ENCODE results near the gene CORO7. TPM values are rescaled to one million over a fixed set of nuclear protein-coding genes. Genes with fewer than 3 reads are reported as not detected.
A peak's percentile ranks its signal among the peaks of the same experiment; 100 is the strongest.

Gene CORO7
- total and polyA plus RNA-seq, 2 donors: 13.7 to 15.6 TPM

- Histone ChIP-seq H3K36me3 (ENCODE audit: insufficient read depth) (no peaks in the 10 kb centered on the region), H3K27ac (ENCODE audit: low read depth) (no peak overlapping the region), H3K4me3 (ENCODE audit: low read depth, low read length) (no peak overlapping the region), H3K4me1 (ENCODE audit: insufficient read depth) (peaks cover 2% of the 10 kb centered on the region)
- no peak for DNase-seq (ENCODE audit: extremely low spot score)
- 32% methylated on average over 12 of the region's 12 CpGs for WGBS
Measured at GRCh38 chr16:4317532-4318450, 98.6 kb downstream of the CORO7 start.

GRCh38 chr16:4316864-4317531 lies 99.4 kb downstream of the CORO7 start:
- no peak for DNase-seq (ENCODE audit: extremely low spot score)
- Histone ChIP-seq H3K36me3 (ENCODE audit: insufficient read depth) (no peaks in the 10 kb centered on the region), H3K4me3 (ENCODE audit: low read depth, low read length) (peak overlapping the region; percentile 71), H3K4me1 (ENCODE audit: insufficient read depth) (peaks cover 2% of the 10 kb centered on the region), H3K27ac (ENCODE audit: low read depth) (peak overlapping the region; percentile 30)
- WGBS: 12% methylated on average over 20 of the region's 20 CpGs

- 2% methylated on average over 86 of the region's 93 CpGs for WGBS
- H3K4me1 ChIP-seq (ENCODE audit: insufficient read depth): peaks cover 2% of the 10 kb centered on the region
- peak overlapping the region; percentile 30 for H3K27ac ChIP-seq (ENCODE audit: low read depth)
- H3K36me3 ChIP-seq (ENCODE audit: insufficient read depth): no peaks in the 10 kb centered on the region
- H3K4me3 ChIP-seq (ENCODE audit: low read depth, low read length): peak overlapping the region; percentile 71
- DNase-seq (ENCODE audit: extremely low spot score): no peak
Measured at GRCh38 chr16:4316108-4316863, 100.1 kb downstream of the CORO7 start.

GRCh38 chr16:4315186-4316107 lies 100.9 kb downstream of the CORO7 start, which contains the start of gene GLIS2:
TSS of gene GLIS2 (plus strand) at chr16:4316067. CDS start at chr16:4332281, 16,214 bp downstream.
- H3K27ac ChIP-seq (ENCODE audit: low read depth): peak within 1 kb of the TSS; percentile 80
- peaks cover under 1% of the 10 kb centered on the region for H3K4me1 ChIP-seq (ENCODE audit: insufficient read depth)
- H3K4me3 ChIP-seq (ENCODE audit: low read depth, low read length): peak within 1 kb of the TSS; percentile 71
- H3K36me3 ChIP-seq (ENCODE audit: insufficient read depth): no peaks in the 10 kb centered on the region
- no peak for DNase-seq (ENCODE audit: extremely low spot score)
- under 1% methylated on average over 104 of the region's 115 CpGs for WGBS

GRCh38 chr16:4314532-4315185 lies 101.7 kb downstream of the CORO7 start:
- DNase-seq (ENCODE audit: extremely low spot score): no peak
- peak overlapping the region; percentile 11 for H3K27ac ChIP-seq (ENCODE audit: low read depth)
- peak overlapping the region; percentile 71 for H3K4me3 ChIP-seq (ENCODE audit: low read depth, low read length)
- WGBS: 4% methylated on average over 33 of the region's 33 CpGs
- H3K4me1 ChIP-seq (ENCODE audit: insufficient read depth): no peaks in the 10 kb centered on the region
- H3K36me3 ChIP-seq (ENCODE audit: insufficient read depth): no peaks in the 10 kb centered on the region

GRCh38 chr16:4313563-4314531 lies 102.5 kb downstream of the CORO7 start:
- Histone ChIP-seq H3K4me1 (ENCODE audit: insufficient read depth) (no peaks in the 10 kb centered on the region), H3K36me3 (ENCODE audit: insufficient read depth) (no peaks in the 10 kb centered on the region), H3K4me3 (ENCODE audit: low read depth, low read length) (no peak overlapping the region), H3K27ac (ENCODE audit: low read depth) (no peak overlapping the region)
- WGBS: 24% methylated on average over 43 of the region's 43 CpGs
- DNase-seq (ENCODE audit: extremely low spot score): no peak

GRCh38 chr16:4309833-4310266 lies 106.5 kb downstream of the CORO7 start:
- Histone ChIP-seq H3K36me3 (ENCODE audit: insufficient read depth) (no peaks in the 10 kb centered on the region), H3K4me1 (ENCODE audit: insufficient read depth) (no peaks in the 10 kb centered on the region), H3K27ac (ENCODE audit: low read depth) (no peak overlapping the region), H3K4me3 (ENCODE audit: low read depth, low read length) (no peak overlapping the region)
- no peak for DNase-seq (ENCODE audit: extremely low spot score)
- WGBS: 26% methylated on average over 11 of the region's 11 CpGs

- Histone ChIP-seq H3K27ac (ENCODE audit: low read depth) (no peak overlapping the region), H3K4me1 (ENCODE audit: insufficient read depth) (no peaks in the 10 kb centered on the region), H3K36me3 (ENCODE audit: insufficient read depth) (no peaks in the 10 kb centered on the region), H3K4me3 (ENCODE audit: low read depth, low read length) (no peak overlapping the region)
- DNase-seq (ENCODE audit: extremely low spot score): no peak
- 86% methylated on average over 14 of the region's 14 CpGs for WGBS
Measured at GRCh38 chr16:4309102-4309832, 107.1 kb downstream of the CORO7 start.

GRCh38 chr16:4307215-4308037 lies 109.0 kb downstream of the CORO7 start:
- peak; percentile 83 for DNase-seq (ENCODE audit: extremely low spot score)
- Histone ChIP-seq H3K27ac (ENCODE audit: low read depth) (peak overlapping the region; percentile 32), H3K4me1 (ENCODE audit: insufficient read depth) (no peaks in the 10 kb centered on the region), H3K4me3 (ENCODE audit: low read depth, low read length) (peak overlapping the region; percentile 25), H3K36me3 (ENCODE audit: insufficient read depth) (no peaks in the 10 kb centered on the region)
- 4% methylated on average over 68 of the region's 68 CpGs for WGBS

GRCh38 chr16:4306470-4307214 lies 109.8 kb downstream of the CORO7 start:
- peak overlapping the region; percentile 25 for H3K4me3 ChIP-seq (ENCODE audit: low read depth, low read length)
- no peaks in the 10 kb centered on the region for H3K4me1 ChIP-seq (ENCODE audit: insufficient read depth)
- H3K27ac ChIP-seq (ENCODE audit: low read depth): peak overlapping the region; percentile 28
- no peak for DNase-seq (ENCODE audit: extremely low spot score)
- no peaks in the 10 kb centered on the region for H3K36me3 ChIP-seq (ENCODE audit: insufficient read depth)
- WGBS: 70% methylated on average over 16 of the region's 16 CpGs

Data from urinary bladder (tissue), 4 donors.